Colonic mucosa (tissue), 4 donors: ENCODE results near the gene CCDC134. TPM values are rescaled to one million over a fixed set of nuclear protein-coding genes. Genes with fewer than 3 reads are reported as not detected.

Experiments
- DNase-seq: peaks from one replicate; pipeline ENCODE4 v3.0.0-alpha.2; 2020
- H3K27ac ChIP-seq: fragments of 200-600 bp; one replicate; pipeline ENCODE4 v1.8.0; 2021
- H3K27me3 ChIP-seq: fragments of 200-600 bp; one replicate; pipeline ENCODE4 v1.8.0; 2021
- H3K36me3 ChIP-seq: fragments of 200-600 bp; one replicate; pipeline ENCODE4 v1.8.0; 2021
- H3K4me1 ChIP-seq: fragments of 200-600 bp; one replicate; pipeline ENCODE4 v1.8.0; 2021; ENCODE audit warnings: mild to moderate bottlenecking
- H3K4me3 ChIP-seq: fragments of 200-600 bp; one replicate; pipeline ENCODE4 v1.8.0; 2021
- H3K9ac ChIP-seq, 2 donors: one replicate each; pipeline ENCODE4 v1.7.0; 2013; ENCODE audit warnings: control low read depth in 2 of 2, low read depth in 2 of 2, low read length in 2 of 2
- H3K9me3 ChIP-seq: fragments of 200-600 bp; one replicate; pipeline ENCODE4 v1.8.0; 2021
- CTCF ChIP-seq: fragments of 200-600 bp; IDR thresholded peaks from one replicate; pipeline ENCODE4 v1.8.0; 2022; ENCODE audit warnings: antibody characterized with exemption, mild to moderate bottlenecking
- intact Hi-C: fragments of 100-400 bp; cut with DNase I; formaldehyde crosslinking; loops from one replicate; pipeline ENCODE4 v1.14.1; 2022
- total RNA-seq, 2 donors: library from RNA; stranded (reverse); fragmentation: NEBNext Ultra II Directional in 1 of 2; extraction: Animal tissue kit (Norgen Biotek cat#: 25700) in 1 of 2; gene quantifications; one replicate each; pipeline ENCODE4 v1.2.1, GENCODE V29; 2021
- donor health status: healthy.
- donor health status: DM: no; HTN: no; CAD: no.
- donor health status: DM: no; HTN: no; CAD: no.

The CCDC134 gene
- total RNA-seq, 2 donors from 2014 or later = 9.3 to 18.8 TPM

GRCh38 chr22:41801886-41802285 lies 1.4 kb downstream of the CCDC134 start:
- H3K4me3 ChIP-seq = no peak overlapping the region
- intact Hi-C loops = no loop called here
- no peak for TF ChIP-seq CTCF
- no peak for DNase-seq
- no peaks in the 10 kb centered on the region for H3K36me3 ChIP-seq
- no peaks in the 10 kb centered on the region for H3K4me1 ChIP-seq
- H3K27me3 ChIP-seq = no peaks in the 10 kb centered on the region
- no peak overlapping the region for H3K27ac ChIP-seq
- no peaks in the 10 kb centered on the region for H3K9me3 ChIP-seq
- H3K9ac ChIP-seq = peak overlapping the region in 1 of 2 donors; percentile 97

- H3K4me1 ChIP-seq = no peaks in the 10 kb centered on the region
- no peak overlapping the region for H3K4me3 ChIP-seq
- no peaks in the 10 kb centered on the region for H3K36me3 ChIP-seq
- H3K27me3 ChIP-seq = no peaks in the 10 kb centered on the region
- H3K27ac ChIP-seq = no peak overlapping the region
- H3K9me3 ChIP-seq = no peaks in the 10 kb centered on the region
- TF ChIP-seq CTCF = no peak
- no peak for DNase-seq
- H3K9ac ChIP-seq = no peak overlapping the region
- intact Hi-C loops = no loop called here
These were observed 5.2 kb downstream of the CCDC134 start for GRCh38 chr22:41805639-41806038.

GRCh38 chr22:41808400-41808799 lies 7.9 kb downstream of the CCDC134 start:
- H3K36me3 ChIP-seq = no peaks in the 10 kb centered on the region
- no peaks in the 10 kb centered on the region for H3K4me1 ChIP-seq
- H3K9ac ChIP-seq = no peak overlapping the region
- H3K27ac ChIP-seq = no peak overlapping the region
- H3K9me3 ChIP-seq = no peaks in the 10 kb centered on the region
- TF ChIP-seq CTCF = no peak
- H3K4me3 ChIP-seq = no peak overlapping the region
- intact Hi-C loops = no loop called here
- H3K27me3 ChIP-seq = no peaks in the 10 kb centered on the region
- DNase-seq = no peak

- Histone ChIP-seq H3K4me3 (no peak overlapping the region), H3K4me1 (no peaks in the 10 kb centered on the region), H3K36me3 (no peaks in the 10 kb centered on the region), H3K9me3 (no peaks in the 10 kb centered on the region), H3K27me3 (no peaks in the 10 kb centered on the region), H3K27ac (no peak overlapping the region), H3K9ac (no peak overlapping the region)
- DNase-seq = no peak
- TF ChIP-seq CTCF = no peak
- intact Hi-C loops = no loop called here
These were observed 9.5 kb downstream of the CCDC134 start for GRCh38 chr22:41810022-41810421.

GRCh38 chr22:41812805-41813545 lies 12.5 kb downstream of the CCDC134 start:
- Histone ChIP-seq H3K9ac (no peak overlapping the region), H3K27ac (no peak overlapping the region), H3K36me3 (no peaks in the 10 kb centered on the region), H3K27me3 (no peaks in the 10 kb centered on the region), H3K4me1 (no peaks in the 10 kb centered on the region), H3K4me3 (no peak overlapping the region), H3K9me3 (no peaks in the 10 kb centered on the region)
- no peak for DNase-seq
- TF ChIP-seq CTCF = no peak
- intact Hi-C loops = no loop called here
